HG02970 (cell line): ENCODE measurements around the gene MYBBP1A.
"Not testable (repeated sequence)": the region's sequence is repeated elsewhere in the genome, so short reads cannot be mapped to it uniquely, and the experiment has no call there.

Source experiments
- ATAC-seq: cut with Tn5 transposase; IDR thresholded peaks from one replicate; pipeline ENCODE4 v1.9.1; 2021; ENCODE audit warnings: mild to moderate bottlenecking, moderate library complexity, moderate number of reproducible peaks; ENCODE audit not compliant: unreplicated experiment, low FRiP score

Gene MYBBP1A

DNA sequence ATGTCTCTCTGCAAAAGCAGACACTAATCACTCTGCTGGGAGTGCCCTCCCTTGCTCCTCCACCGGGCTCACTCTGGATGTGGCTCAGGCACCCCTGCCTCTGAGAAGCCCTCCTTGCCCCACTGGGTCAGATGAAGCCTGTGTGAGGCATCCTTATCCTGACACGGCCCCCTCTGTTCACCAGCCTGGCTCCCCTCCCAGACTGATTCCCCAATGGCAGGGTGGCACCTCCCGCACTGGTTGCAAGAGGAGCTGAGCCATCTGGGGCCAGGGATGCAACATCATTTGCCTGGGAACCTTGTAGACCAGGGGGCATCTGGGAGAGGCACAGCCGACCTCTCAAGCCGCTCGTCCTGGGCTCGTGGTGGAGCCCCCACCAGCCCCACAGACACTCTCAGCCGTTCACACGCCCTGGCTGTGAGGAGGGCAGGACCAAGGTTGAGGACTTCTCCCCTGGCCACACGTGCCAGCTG is 35.8 kb upstream of the MYBBP1A start:
- no peak for ATAC-seq

DNA sequence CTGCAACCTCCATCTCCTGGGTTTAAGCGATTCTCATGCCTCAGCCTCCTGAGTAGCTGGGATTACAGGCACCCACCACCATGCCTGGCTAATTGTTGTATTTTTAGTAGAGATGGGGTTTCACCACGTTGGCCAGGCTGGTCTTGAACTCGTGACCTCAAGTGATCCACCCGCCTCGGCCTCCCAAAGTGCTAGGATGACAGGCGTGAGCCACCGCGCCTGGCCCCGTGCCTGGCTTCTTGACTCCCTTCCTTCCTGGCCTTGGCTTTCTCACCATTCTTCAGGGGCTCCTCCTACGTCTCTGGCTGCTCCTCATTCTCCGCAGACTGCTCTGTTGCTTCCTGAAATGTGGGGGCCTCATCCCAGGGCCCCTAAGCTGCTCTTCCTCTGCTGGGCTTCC is 34.9 kb upstream of the MYBBP1A start:
- not testable (repeated sequence) for ATAC-seq

DNA sequence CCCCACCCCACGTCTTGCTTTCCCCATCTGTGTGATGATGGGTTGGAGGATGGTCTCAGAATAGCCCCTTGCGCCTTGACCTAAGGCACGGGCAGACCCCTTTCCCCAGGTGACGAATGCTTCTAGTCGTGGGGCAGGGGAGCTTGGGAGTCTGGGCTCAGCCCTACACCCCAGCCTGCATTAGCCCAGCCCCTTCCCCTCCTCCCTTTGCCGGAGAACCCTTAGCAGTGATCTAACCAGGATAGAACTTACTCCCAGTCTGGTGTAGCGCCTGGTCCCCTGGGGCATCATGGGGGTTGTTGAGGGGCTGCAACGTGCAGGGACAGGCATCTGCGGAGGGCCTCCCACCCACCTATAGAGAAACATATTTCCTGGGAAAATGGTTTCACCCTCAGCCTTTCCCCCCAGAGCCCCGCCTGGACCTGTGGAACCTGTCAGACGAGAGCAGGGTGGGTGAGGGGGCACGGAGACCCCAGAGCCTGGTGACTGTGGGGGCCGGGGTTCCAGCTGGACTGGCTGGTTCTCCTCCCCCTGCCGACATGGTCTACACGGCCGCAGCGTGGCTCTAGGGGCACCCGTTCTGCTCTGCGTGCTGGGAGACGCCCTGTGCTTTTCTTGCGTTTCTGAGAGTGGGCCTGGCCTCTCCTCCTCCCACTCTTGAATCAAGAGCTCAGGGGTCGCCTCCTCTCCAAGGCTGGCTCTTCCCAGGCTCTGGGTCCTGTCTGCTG is 33.9 kb upstream of the MYBBP1A start:
- no peak for ATAC-seq

DNA sequence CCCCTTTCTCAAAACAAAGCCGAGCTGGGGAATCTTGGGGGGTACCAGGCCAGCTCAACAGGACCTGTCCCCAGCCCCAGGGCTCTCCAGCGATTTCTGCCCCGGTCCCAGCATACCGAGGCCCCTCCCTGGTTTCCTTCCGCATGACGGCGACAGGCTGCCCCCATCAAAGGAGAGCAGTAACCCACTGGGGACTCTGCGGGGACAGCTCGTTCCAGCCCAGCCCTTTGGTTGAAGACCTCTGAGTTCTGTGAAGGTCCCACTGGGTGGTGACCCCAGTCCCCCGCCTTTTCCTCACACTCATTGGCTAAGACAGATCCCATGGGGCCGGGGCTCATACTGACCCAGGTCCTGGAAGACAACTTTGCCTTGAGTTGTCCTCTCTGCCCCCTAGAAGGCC is 33.2 kb upstream of the MYBBP1A start:
- ATAC-seq, result no peak

DNA sequence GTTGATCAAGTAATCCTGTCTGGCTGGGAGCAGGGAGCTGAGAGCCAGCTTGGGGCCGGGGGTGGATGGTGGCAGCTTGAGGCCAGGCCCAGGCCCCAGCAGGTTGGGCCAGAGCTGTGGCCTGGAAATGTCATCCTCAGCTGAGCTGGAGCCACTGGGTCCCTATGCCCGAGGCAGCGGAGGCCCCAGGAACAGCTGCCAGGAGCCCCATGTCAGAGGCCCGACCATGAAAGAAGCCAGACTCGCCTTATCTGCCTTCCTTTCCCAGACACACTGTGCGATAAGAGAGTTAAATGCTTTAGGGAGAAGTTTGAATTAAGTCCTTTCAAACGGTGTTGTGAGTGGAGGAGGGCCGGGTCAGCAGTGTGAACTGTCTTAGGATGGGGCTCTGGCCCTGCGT is 32.6 kb upstream of the MYBBP1A start:
- ATAC-seq, result no peak

DNA sequence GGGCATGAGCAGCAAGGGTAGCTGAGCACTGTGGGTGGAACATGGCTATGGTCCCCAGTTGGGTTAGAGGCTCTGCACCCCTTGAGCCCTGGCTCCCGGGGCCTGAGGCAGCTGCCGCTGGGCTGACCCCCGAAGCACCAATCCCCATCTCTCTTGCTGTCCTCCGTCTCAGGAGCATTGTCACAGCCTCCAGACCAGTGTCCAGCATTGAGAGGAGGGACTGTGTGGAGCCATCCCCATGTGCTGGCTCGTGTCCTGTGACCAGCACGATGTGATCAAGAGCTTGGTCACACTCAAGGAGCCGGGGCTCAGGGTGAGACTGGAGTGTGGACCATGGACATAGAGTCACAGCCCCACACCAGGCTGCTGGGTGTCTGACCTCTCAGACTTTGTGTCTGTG is 32.0 kb upstream of the MYBBP1A start:
- ATAC-seq, result no peak

DNA sequence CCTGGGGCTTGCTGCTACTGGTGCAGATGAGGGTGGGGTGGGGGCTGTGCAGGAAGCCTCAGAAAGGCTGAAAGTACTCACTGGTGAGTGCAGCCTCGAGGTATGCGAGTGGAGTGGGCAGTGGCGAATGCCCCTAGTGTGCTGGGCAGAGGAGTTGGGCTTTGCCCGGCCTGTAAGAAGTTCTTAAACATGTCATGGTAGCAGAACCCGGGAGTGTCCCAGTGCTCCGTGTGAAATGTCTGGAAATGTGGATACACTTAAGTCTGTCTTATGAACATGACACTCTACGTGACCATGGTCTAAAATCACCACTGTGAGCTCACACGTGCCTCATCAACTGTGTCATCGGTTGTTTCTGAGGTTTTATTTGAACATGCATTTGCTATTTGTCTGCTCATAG is 30.9 kb upstream of the MYBBP1A start:
- ATAC-seq, result no peak

DNA sequence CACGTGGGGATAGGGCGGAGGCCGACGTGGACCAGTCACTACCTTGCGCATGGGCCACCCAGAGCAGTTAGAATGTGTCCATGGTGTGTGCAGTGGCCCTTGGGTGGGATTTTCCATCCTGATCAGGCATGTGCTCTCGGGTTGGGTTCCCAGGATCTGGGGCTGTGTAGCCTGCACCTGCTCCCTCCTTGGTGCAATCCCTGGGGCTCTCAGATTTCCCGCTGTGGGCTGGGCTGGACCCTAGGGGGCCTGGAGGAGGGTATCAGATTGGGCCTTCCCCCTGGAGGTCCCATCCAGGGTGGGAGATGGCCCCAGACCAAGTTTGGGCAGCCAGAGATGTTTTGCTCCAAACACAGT is 30.4 kb upstream of the MYBBP1A start:
- ATAC-seq, result no peak

DNA sequence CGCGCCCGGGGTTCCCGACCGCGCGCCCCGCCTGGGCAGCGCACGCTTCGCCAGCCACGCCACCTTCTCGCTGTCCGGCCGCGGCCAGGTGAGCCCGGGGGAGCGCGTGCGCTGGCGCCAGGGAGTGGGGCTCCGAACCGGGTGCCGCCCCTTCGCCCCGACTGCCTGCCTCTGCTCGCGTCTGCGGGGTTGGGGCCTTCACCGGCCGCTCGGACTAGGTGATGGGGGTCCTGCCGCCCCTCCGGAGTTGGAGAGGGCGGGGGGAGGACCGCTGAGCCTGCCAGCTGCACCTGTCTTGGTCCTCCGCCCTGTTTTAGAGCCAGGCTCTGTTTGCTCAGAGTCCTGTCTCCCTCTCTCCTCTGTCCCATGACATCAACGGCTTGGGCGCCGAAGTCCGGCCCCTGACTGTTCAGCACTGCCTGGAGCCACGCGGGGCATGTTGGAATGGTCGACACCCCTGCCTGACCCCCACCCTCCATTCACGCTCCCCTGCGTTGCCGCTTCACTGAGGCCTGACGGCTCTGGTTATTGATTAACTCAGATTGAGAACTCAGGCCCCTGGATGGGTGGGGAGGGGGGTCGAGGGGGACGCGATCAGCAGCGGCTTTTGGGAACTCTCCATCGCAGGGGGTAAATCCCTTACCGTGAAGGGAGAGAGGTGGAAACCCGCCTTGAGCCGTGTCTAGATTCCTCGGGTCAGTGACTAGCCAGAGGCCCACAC is 29.9 kb upstream of the MYBBP1A start:
- no peak for ATAC-seq

DNA sequence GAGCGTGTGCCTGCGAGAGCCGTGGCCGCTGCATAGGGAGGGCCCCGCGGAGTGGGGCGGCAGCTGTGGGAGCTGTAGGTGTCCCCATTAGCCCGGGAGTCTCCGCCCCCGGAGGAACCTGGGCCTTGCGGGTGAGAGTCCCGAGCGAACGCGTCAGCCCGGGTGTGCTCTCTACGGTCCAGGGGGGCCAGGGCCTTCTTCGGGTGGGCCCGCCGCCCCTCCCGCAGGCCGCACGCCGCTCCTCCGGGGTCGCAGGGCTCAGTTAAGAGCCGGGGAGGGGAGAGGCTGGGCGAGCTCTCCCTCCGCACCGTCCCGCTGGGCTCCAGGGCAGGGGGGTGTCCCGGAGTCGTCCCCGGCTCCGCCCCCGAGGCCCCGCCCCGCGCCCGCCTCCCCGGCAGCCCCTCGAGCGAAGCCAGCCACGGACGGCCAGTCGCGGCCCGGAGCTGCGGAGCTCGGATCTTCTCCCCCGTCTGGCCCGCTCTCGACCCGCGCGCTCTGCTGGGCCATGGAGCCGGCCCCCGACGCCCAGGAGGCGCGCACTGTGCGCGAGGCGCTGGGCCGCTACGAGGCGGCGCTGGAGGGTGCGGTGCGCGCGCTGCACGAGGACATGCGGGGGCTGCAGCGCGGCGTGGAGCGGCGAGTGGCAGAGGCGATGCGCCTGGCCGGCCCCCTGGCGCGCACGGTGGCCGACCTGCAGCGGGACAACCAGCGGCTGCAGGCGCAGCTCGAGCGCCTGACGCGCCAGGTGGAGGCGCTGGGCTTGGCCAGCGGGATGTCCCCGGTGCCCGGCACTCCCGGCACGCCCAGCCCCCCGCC is 29.1 kb upstream of the MYBBP1A start, which contains the start of gene SMTNL2:
TSS of gene SMTNL2 (plus strand) at position 429 of the 816 bp plus-strand sequence. CDS start at position 506, 77 bp downstream.
- no peak for ATAC-seq

DNA sequence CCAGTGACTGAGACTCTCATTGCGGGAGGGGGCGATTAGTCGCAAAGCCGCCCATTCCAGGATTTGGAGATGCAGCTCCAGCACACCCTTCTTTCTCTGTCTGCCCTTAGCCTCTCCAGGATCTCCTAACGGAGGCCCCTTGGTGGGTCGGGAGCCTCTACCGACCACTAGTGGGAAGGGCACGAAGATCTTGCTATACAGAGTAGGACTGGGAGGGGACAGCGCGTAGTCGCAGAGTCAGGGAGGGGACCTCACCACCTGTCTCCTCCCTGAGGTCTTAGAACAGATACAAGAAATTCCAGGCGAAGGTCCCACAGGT is 28.6 kb upstream of the MYBBP1A start:
- no peak for ATAC-seq

DNA sequence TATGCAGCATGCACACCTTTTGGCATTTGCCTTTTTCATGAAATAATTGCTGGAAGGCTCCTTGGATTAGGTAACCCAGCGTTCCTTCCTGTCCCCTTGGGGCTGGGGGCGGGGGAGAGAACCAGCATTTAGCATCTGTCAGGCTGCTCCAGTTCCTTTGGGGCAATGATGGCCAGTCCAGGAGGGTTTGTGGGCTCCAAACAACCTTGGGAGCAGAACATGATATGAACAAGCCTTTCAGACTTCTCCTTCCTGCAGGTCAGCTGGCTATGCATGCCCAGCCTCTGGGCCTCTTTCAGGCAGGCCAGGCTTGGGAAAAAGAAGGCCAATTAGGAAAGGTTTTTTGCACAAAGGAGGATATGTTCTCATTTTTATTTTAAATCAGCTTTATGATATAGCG is 28.0 kb upstream of the MYBBP1A start:
- ATAC-seq, result no peak

DNA sequence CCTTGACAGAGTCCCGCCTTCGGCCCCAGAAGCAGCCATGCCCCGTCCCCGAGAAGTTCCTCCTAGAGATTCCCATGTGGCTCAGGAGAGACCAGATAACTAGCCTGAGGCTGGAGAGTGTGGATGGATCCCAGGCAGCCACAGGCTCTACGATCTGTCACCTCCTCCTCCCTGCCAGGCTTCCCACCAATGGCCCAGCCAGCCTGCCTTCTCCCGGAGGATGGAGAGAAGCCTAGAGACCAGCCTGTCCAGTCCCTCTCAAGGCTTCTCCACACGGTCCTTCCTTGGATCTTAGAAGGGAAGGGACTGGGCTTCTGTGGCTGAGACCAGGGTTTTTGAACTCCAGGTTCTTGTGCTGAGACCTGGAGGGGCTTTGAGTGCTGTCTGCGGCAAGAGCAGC is 27.5 kb upstream of the MYBBP1A start:
- no peak for ATAC-seq

DNA sequence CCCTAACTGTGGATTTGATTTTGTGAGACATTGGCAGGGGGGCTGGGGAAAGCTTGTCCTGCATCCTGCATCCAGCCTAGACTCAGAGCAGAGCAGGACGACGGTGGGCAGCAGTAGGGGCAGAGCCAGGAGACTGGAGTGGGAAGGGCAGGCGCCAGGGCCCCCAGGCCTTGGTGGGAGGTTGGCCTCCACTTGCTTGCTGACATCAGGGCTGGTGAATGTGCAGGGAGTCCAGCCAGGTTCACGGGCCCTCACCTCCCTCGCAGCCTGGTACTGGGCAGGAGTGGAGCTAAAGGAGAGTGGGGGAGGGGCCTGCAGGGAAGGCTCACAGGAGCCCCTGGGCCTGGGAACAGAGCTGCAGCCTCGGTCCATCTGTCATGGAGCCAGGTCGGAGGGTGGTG is 26.9 kb upstream of the MYBBP1A start:
- ATAC-seq, result no peak

DNA sequence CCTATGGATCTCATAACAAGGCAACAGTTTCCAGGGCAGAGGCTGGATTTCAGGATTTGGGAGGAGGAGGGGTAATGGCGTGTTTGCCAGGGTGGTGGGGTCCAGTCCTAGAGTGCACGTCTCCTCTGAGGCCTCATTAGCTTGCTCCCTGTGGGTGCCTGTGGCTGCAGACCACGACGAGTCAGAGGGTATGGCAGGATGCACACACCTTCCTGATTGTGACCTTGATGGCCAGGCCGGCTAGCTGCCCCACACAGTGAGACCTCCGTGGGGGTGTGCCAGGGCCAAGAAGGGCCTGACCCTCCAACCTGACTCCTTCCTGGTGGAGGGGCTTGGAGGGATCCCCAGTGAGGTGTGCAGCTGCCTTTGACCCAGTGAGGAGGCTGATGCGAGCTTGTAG is 25.1 kb upstream of the MYBBP1A start:
- ATAC-seq, result no peak

DNA sequence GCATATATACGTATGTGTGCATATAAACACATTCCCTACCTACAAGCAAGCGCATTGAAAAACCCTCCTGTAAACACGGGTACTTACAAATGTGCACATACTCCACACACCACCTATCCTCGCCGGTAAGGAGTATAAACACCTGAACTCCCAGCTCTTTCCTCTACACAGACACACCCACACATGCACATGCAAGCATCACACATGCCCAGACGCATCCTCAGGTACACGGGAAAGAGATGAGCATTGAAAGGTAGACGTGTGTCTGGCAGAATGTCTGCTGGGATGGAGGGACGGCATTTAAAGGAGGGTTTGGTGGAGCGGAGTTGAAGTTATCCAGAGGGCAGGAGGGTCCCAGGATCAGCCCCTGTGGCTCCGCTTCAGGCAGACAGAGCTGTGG is 24.5 kb upstream of the MYBBP1A start:
- no peak for ATAC-seq

DNA sequence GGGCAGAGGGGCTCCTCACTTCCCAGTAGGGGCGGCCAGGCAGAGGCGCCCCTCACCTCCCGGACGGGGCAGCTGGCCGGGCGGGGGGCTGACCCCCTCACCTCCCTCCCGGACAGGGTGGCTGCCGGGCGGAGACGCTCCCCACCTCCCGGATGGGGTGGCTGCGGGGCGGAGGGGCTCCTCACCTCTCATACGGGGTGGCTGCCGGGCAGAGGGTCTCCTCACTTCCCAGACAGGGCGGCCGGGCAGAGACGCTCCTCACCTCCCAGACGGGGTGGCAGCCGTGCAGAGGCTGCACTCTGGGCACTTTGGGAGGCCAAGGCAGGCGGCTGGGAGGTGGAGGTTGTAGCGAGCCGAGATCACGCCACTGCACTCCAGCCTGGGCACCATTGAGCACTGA is 23.2 kb upstream of the MYBBP1A start:
- ATAC-seq, result not testable (repeated sequence)

DNA sequence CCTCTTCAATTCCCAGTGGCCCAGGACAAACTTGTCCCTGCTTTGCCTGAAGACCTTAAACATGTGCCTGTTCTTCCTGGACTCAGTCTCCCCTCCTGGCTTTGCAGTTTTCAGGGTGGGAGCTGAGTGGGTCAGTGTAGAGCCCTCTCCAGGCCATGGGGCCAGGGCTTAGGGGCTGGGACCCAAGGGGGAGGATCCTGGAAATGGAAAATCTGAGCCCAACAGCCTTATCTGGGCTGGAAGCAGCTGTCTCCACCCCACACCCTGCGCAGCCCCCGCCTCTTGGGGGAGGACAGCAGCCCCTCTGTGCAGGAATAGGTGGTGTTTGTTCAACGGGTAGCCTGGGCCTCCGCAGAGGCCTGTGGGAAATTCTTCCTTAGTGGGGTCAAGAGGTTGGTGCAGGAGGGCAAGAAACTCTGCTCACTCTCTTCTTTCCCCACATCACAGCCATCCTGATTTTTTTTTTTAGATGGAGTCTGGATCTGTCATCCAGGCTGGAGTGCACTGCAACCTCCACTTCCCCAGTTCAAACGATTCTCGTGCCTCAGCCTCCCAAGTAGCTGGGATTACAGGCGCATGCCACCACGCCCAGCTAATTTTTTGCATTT is 22.3 kb upstream of the MYBBP1A start:
- ATAC-seq, result no peak

DNA sequence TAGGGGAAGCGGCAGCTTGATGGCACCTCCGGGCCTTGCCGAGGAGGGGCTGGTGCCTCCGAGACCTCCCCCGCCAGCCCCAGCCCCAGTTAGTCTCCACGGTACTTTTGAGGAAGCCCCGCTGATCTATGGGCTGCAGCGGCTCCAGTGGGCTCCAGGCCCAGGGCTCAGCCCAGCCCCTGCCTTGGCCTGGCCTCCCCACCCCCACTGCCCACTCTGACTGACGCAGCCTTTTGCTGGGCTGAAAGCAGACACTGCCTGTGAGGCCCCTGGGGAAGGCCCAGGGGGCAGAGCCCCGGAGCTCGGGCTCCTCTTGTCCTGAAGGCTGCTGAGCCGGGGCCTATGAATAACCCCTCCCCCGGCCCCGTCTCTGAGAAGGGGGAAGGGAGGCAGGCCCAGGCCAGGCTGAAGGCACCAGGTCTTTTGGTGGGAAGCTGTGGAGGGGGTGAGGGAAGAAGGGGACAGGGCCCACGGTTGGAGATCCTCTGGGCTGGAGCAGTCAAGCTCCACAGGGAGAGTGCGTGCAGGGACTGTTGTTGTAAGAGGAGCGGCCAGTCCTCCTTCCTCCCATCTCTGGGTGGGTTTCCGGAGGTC is 21.6 kb upstream of the MYBBP1A start:
- ATAC-seq, result no peak

DNA sequence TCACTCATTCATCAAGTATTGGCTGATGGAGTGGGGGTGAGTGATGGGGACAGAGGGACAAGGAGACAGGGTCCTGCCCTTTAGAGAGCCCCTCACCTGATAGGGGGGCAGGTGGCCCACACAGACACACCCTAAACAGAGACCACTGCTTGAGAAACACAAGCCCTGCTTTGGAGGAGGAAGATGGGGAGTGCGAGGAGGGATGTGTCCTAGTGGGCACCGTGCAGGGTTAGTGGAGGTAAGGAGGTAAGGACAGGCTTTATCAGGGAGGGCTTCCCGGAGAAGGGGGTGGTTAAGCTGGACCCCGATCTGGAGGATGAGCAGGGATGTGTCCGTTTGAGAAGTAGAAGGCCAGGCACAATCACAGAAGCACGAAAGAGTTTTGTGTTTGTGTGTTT is 21.0 kb upstream of the MYBBP1A start:
- no peak for ATAC-seq
